Fibroblast of mammary gland (primary cell): ENCODE data around the gene SLC30A7.

Experiments
- DNase-seq: peaks from one replicate; pipeline ENCODE4 v3.0.0-alpha.2; 2010; ENCODE audit warnings: low read depth
- H3K4me3 ChIP-seq: 2 replicates; pipeline ENCODE4 v1.5.1; 2011; ENCODE audit warnings: low read depth, mild to moderate bottlenecking, low read length, moderate library complexity; ENCODE audit not compliant: control insufficient read depth
- CTCF ChIP-seq: conservative IDR thresholded peaks from 2 replicates; pipeline ENCODE4 v1.5.1; 2011; ENCODE audit warnings: low read depth, low read length, inconsistent platforms; ENCODE audit not compliant: control insufficient read depth, insufficient read depth

SLC30A7 gene

GRCh38 chr1:101002551-101002950 lies 106.7 kb downstream of the SLC30A7 start:
- no peak overlapping the region for H3K4me3 ChIP-seq
- DNase-seq, result peak; percentile 33
- TF ChIP-seq CTCF, result no peak

- TF ChIP-seq CTCF, result no peak
- H3K4me3 ChIP-seq, result no peak overlapping the region
- peak; percentile 23 for DNase-seq
Measured at GRCh38 chr1:101003012-101003650, 107.2 kb downstream of the SLC30A7 start.

GRCh38 chr1:101004061-101004460 lies 108.2 kb downstream of the SLC30A7 start:
- TF ChIP-seq CTCF, result no peak
- H3K4me3 ChIP-seq, result no peak overlapping the region
- DNase-seq, result peak; percentile 82

GRCh38 chr1:101004670-101005069 lies 108.8 kb downstream of the SLC30A7 start:
- peak; percentile 68 for DNase-seq

GRCh38 chr1:101005183-101005582 lies 109.3 kb downstream of the SLC30A7 start:
- no peak for TF ChIP-seq CTCF

More at GRCh38 chr1:101004670-101005069, 108.8 kb downstream of the SLC30A7 start:
- no peak overlapping the region for H3K4me3 ChIP-seq
- TF ChIP-seq CTCF, result no peak

GRCh38 chr1:101005871-101006270 lies 110.0 kb downstream of the SLC30A7 start:
- H3K4me3 ChIP-seq, result no peak overlapping the region
- no peak for TF ChIP-seq CTCF
- peak; percentile 42 for DNase-seq

More at GRCh38 chr1:101005183-101005582, 109.3 kb downstream of the SLC30A7 start:
- no peak for DNase-seq
- no peak overlapping the region for H3K4me3 ChIP-seq
